ENCODE measurements around the gene UBALD1. TPM values are rescaled to one million over a fixed set of nuclear protein-coding genes. Genes with fewer than 3 reads are reported as not detected.

The UBALD1 gene
- total RNA-seq, result 10 to 100 TPM in 1 of 2 donors, 1 to 10 TPM in 1; 6.6 to 38.5 TPM
- polyA plus RNA-seq, result 10 to 100 TPM; 20.2 to 43.2 TPM
- long read RNA-seq, donor 1, transcript UBALD1-205 (1 exons, 2,641 nt), result major isoform, 22 of 34 reads
- long read RNA-seq, donor 1, transcript UBALD1-201 (3 exons, 1,413 nt), result minor isoform, 12 of 34 reads
- long read RNA-seq, donor 1, partial matches to known transcripts, result 0 of 34 reads
- long read RNA-seq, donor 1, other reads (novel, unspliced or antisense), result 0 of 34 reads
- long read RNA-seq, donor 2, transcript UBALD1-201 (3 exons, 1,413 nt), result minor isoform, 5 of 13 reads
- long read RNA-seq, donor 2, transcript UBALD1-205 (1 exons, 2,641 nt), result major isoform, 7 of 13 reads
- long read RNA-seq, donor 2, partial matches to known transcripts, result 0 of 13 reads
- long read RNA-seq, donor 2, other reads (novel, unspliced or antisense), result 0 of 13 reads
- long read RNA-seq, donor 3, transcript UBALD1-205 (1 exons, 2,641 nt), result major isoform, 8 of 14 reads
- long read RNA-seq, donor 3, transcript UBALD1-201 (3 exons, 1,413 nt), result minor isoform, 5 of 14 reads
- long read RNA-seq, donor 3, partial matches to known transcripts, result 0 of 14 reads
- long read RNA-seq, donor 3, other reads (novel, unspliced or antisense), result 0 of 14 reads
- long read RNA-seq, donor 4, transcript UBALD1-205 (1 exons, 2,641 nt), result major isoform, 9 of 20 reads
- long read RNA-seq, donor 4, transcript UBALD1-201 (3 exons, 1,413 nt), result minor isoform, 7 of 20 reads
- long read RNA-seq, donor 4, partial matches to known transcripts, result 0 of 20 reads
- long read RNA-seq, donor 4, other reads (novel, unspliced or antisense), result 0 of 20 reads
- long read RNA-seq, donor 5, transcript UBALD1-201 (3 exons, 1,413 nt), result minor isoform, 20 of 45 reads
- long read RNA-seq, donor 5, transcript UBALD1-205 (1 exons, 2,641 nt), result major isoform, 21 of 45 reads
- long read RNA-seq, donor 5, partial matches to known transcripts, result 0 of 45 reads
- long read RNA-seq, donor 5, other reads (novel, unspliced or antisense), result 0 of 45 reads

- no peaks in the 10 kb centered on the region for H3K27me3 ChIP-seq (ENCODE audit: control insufficient read depth in 3 of 3, insufficient read depth in 3 of 3, low read length in 2 of 3)
- 9% methylated on average over 83 to 100 of the region's 100 CpGs for WGBS, 2 donors
- peak; percentile 79 for ATAC-seq (ENCODE audit: insufficient read depth, low FRiP score)
- DNase-seq, result peak; percentile 89
- peak within 1 kb of the TSS; percentile 90 to 93 for H3K27ac ChIP-seq (ENCODE audit: low read depth in 1 of 2, low read length in 1 of 2)
- peak within 1 kb of the TSS; percentile 83 for H3K4me3 ChIP-seq
- no peak for TF ChIP-seq CTCF (IDR thresholded peaks at IDR 0.05; ENCODE audit: control extremely low read depth, extremely low read depth)
- peaks cover 5 to 40% (median 9%) of the 10 kb centered on the region in 5 donors for H3K4me1 ChIP-seq (ENCODE audit: control insufficient read depth in 5 of 5, insufficient read depth in 5 of 5, low read length in 5 of 5)
- peaks cover 0 to 3% (median 0%) of the 10 kb centered on the region in 4 donors for H3K36me3 ChIP-seq (ENCODE audit: control insufficient read depth in 4 of 4, insufficient read depth in 4 of 4, low read length in 4 of 4)
- H3K9ac ChIP-seq (ENCODE audit: insufficient read depth in 1 of 2, low read length in 2 of 2), result peak within 1 kb of the TSS; percentile 38 to 63
- no peaks in the 10 kb centered on the region for H3K9me3 ChIP-seq (ENCODE audit: control insufficient read depth in 4 of 4, insufficient read depth in 3 of 4, low read length in 3 of 4)
Observed at GRCh38 chr16:4614571-4615383, at the start of gene UBALD1. Gene UBALD1, minus strand, starts transcription at chr16:4614888. Its CDS starts 91 bp downstream, at chr16:4614797.

GRCh38 chr16:4663777-4664465 is 49.2 kb upstream of the UBALD1 start:
- H3K36me3 ChIP-seq (ENCODE audit: control insufficient read depth in 4 of 4, insufficient read depth in 4 of 4, low read length in 4 of 4), result peaks cover 7 to 44% (median 28%) of the 10 kb centered on the region in 4 donors
- H3K9ac ChIP-seq (ENCODE audit: insufficient read depth in 1 of 2, low read length in 2 of 2), result no peak overlapping the region
- no peaks in the 10 kb centered on the region for H3K27me3 ChIP-seq (ENCODE audit: control insufficient read depth in 3 of 3, insufficient read depth in 3 of 3, low read length in 2 of 3)
- H3K27ac ChIP-seq (ENCODE audit: low read depth in 1 of 2, low read length in 1 of 2), result peak overlapping the region in 1 of 2 donors; percentile 17
- 25 to 54% methylated on average over 25 of the region's 25 CpGs for WGBS, 2 donors
- ATAC-seq (ENCODE audit: insufficient read depth, low FRiP score) (peak; percentile 14), DNase-seq (peak in 2 of 3 donors; percentile 36 to 58)
- no peak for TF ChIP-seq CTCF (IDR thresholded peaks at IDR 0.05; ENCODE audit: control extremely low read depth, extremely low read depth)
- peaks cover 0 to 20% (median 4%) of the 10 kb centered on the region in 5 donors for H3K4me1 ChIP-seq (ENCODE audit: control insufficient read depth in 5 of 5, insufficient read depth in 5 of 5, low read length in 5 of 5)
- no peak overlapping the region for H3K4me3 ChIP-seq
- H3K9me3 ChIP-seq (ENCODE audit: control insufficient read depth in 4 of 4, insufficient read depth in 3 of 4, low read length in 3 of 4), result no peaks in the 10 kb centered on the region

- H3K4me1 ChIP-seq (ENCODE audit: control insufficient read depth in 5 of 5, insufficient read depth in 5 of 5, low read length in 5 of 5), result peaks cover 0 to 20% (median 4%) of the 10 kb centered on the region in 5 donors
- H3K27ac ChIP-seq (ENCODE audit: low read depth in 1 of 2, low read length in 1 of 2), result peak overlapping the region in 1 of 2 donors; percentile 17
- H3K36me3 ChIP-seq (ENCODE audit: control insufficient read depth in 4 of 4, insufficient read depth in 4 of 4, low read length in 4 of 4), result peaks cover 3 to 46% (median 26%) of the 10 kb centered on the region in 4 donors
- 28 to 60% methylated on average over 5 of the region's 5 CpGs for WGBS, 2 donors
- ATAC-seq (ENCODE audit: insufficient read depth, low FRiP score) (no peak), DNase-seq (no peak)
- H3K27me3 ChIP-seq (ENCODE audit: control insufficient read depth in 3 of 3, insufficient read depth in 3 of 3, low read length in 2 of 3), result no peaks in the 10 kb centered on the region
- no peak for TF ChIP-seq CTCF (IDR thresholded peaks at IDR 0.05; ENCODE audit: control extremely low read depth, extremely low read depth)
- H3K9me3 ChIP-seq (ENCODE audit: control insufficient read depth in 4 of 4, insufficient read depth in 3 of 4, low read length in 3 of 4), result no peaks in the 10 kb centered on the region
- no peak overlapping the region for H3K9ac ChIP-seq (ENCODE audit: insufficient read depth in 1 of 2, low read length in 2 of 2)
- H3K4me3 ChIP-seq, result no peak overlapping the region
Observed at GRCh38 chr16:4663465-4663776, 48.7 kb upstream of the UBALD1 start.
